ENCODE measurements around the gene KLHDC8A. TPM values are rescaled to one million over a fixed set of nuclear protein-coding genes. Genes with fewer than 3 reads are reported as not detected.

Gene KLHDC8A
- total RNA-seq, 1 donor from 2014 or later, result 0.12 TPM

DNA sequence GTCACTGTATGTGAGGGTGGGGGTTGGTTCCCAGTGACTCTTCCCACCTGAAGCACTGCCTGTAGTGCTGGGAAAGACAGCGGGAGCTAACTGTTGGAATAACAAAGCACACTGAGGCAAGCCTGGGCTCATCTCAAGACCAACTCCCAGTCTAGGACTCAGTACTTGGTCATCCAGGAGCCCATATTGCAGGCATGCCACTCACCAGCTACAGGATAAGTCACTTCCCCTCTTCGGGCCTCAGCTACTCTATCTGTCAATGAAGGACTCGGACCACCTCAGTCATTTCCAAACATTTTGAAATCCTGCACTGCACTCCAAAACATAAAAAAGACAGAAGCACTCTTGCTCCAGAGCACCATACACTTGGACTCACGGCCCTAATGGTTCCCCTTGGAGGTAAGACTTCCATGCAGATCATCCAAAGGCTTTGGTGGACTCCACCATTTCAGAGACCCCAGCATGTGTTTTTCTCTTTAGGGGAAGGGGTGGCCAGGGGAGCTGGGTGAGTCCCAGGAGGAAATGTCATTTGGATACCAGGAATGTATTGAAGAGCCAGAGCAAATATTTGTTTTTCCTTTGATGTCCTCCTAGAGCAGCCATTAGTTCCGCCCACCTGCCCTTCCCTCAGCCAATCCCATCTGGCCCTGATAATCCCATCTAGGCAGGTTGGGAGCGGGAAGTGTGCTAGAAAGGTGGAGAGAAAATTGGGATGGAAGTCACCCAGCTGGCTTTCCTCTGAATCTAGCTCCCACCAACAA lies 38.3 kb downstream of the KLHDC8A start:
- peak overlapping the region; percentile 26 for H3K4me3 Mint-ChIP-seq (ENCODE audit: unreplicated experiment)
- DNase-seq (ENCODE audit: low spot score), result no peak
- no peaks in the 10 kb centered on the region for H3K27me3 Mint-ChIP-seq (ENCODE audit: low read depth)
- peaks cover 2% of the 10 kb centered on the region for H3K36me3 Mint-ChIP-seq (ENCODE audit: low read depth)
- peak overlapping the region; percentile 12 for H3K27ac Mint-ChIP-seq (ENCODE audit: unreplicated experiment)
- no peaks in the 10 kb centered on the region for H3K9me3 Mint-ChIP-seq (ENCODE audit: low read depth)
- H3K4me1 Mint-ChIP-seq (ENCODE audit: low read depth), result peaks cover 67% of the 10 kb centered on the region
- TF ChIP-seq, protein P1, sequence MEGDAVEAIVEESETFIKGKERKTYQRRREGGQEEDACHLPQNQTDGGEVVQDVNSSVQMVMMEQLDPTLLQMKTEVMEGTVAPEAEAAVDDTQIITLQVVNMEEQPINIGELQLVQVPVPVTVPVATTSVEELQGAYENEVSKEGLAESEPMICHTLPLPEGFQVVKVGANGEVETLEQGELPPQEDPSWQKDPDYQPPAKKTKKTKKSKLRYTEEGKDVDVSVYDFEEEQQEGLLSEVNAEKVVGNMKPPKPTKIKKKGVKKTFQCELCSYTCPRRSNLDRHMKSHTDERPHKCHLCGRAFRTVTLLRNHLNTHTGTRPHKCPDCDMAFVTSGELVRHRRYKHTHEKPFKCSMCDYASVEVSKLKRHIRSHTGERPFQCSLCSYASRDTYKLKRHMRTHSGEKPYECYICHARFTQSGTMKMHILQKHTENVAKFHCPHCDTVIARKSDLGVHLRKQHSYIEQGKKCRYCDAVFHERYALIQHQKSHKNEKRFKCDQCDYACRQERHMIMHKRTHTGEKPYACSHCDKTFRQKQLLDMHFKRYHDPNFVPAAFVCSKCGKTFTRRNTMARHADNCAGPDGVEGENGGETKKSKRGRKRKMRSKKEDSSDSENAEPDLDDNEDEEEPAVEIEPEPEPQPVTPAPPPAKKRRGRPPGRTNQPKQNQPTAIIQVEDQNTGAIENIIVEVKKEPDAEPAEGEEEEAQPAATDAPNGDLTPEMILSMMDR (IDR thresholded peaks at IDR 0.05), result no peak

- TF ChIP-seq, protein P1 (IDR thresholded peaks at IDR 0.05), result peak; percentile 56
- no peaks in the 10 kb centered on the region for H3K9me3 Mint-ChIP-seq (ENCODE audit: low read depth)
- H3K4me1 Mint-ChIP-seq (ENCODE audit: low read depth), result peaks cover 74% of the 10 kb centered on the region
- no peak overlapping the region for H3K27ac Mint-ChIP-seq (ENCODE audit: unreplicated experiment)
- peaks cover 2% of the 10 kb centered on the region for H3K36me3 Mint-ChIP-seq (ENCODE audit: low read depth)
- no peak for DNase-seq (ENCODE audit: low spot score)
- H3K27me3 Mint-ChIP-seq (ENCODE audit: low read depth), result no peaks in the 10 kb centered on the region
- peak overlapping the region; percentile 31 for H3K4me3 Mint-ChIP-seq (ENCODE audit: unreplicated experiment)
These were observed 39.3 kb downstream of the KLHDC8A start for GRCh38 chr1:205317311-205317917.

GRCh38 chr1:205316161-205316566 lies 40.6 kb downstream of the KLHDC8A start:
- Mint-ChIP-seq H3K27ac (ENCODE audit: unreplicated experiment) (peak overlapping the region; percentile 23), H3K4me1 (ENCODE audit: low read depth) (peaks cover 69% of the 10 kb centered on the region), H3K4me3 (ENCODE audit: unreplicated experiment) (no peak overlapping the region), H3K27me3 (ENCODE audit: low read depth) (no peaks in the 10 kb centered on the region), H3K9me3 (ENCODE audit: low read depth) (no peaks in the 10 kb centered on the region), H3K36me3 (ENCODE audit: low read depth) (peaks cover 2% of the 10 kb centered on the region)
- no peak for DNase-seq (ENCODE audit: low spot score)
- TF ChIP-seq, protein P1 (IDR thresholded peaks at IDR 0.05), result no peak

GRCh38 chr1:205315008-205315618 lies 41.6 kb downstream of the KLHDC8A start:
- no peak overlapping the region for H3K27ac Mint-ChIP-seq (ENCODE audit: unreplicated experiment)
- H3K4me1 Mint-ChIP-seq (ENCODE audit: low read depth), result peaks cover 59% of the 10 kb centered on the region
- TF ChIP-seq, protein P1 (IDR thresholded peaks at IDR 0.05), result no peak
- no peaks in the 10 kb centered on the region for H3K9me3 Mint-ChIP-seq (ENCODE audit: low read depth)
- H3K27me3 Mint-ChIP-seq (ENCODE audit: low read depth), result no peaks in the 10 kb centered on the region
- no peak for DNase-seq (ENCODE audit: low spot score)
- H3K4me3 Mint-ChIP-seq (ENCODE audit: unreplicated experiment), result no peak overlapping the region
- H3K36me3 Mint-ChIP-seq (ENCODE audit: low read depth), result peaks cover 6% of the 10 kb centered on the region

DNA sequence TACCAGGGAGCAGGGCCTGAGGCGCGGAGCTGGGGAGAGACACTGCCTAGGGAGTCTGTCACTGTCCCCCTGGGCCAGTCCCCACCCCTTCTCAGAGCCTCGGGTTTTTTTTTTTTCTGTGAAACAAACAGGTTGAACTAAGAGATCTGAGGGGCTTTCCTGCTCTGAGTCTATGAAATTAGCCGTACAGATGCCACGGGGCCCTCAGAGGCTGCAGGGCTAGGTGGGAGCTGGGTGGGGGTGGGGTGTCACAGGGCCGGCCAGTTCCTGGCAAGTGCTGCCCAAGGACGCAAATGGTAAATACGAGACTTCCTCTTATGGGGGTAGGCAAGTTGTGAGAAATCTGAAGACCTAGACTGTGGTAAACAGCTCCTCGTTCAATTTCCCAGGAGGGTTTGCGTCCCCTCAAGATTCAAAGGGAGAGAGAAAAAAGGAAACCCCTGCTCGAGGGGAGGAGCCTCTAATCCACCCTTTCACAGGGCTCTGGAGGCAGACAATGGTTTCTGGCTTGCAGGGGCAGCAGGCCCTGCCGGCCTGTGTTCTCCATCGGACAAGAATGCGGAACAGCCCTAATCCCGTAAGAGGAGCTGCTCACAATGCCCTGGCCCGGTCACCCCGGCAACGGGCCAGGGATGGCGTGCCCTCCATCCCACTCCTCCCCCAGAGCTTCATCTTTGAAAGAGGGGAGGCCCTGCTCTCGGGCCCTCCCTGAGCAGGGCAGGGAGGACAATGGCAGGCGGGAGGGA lies 43.0 kb downstream of the KLHDC8A start:
- no peak for DNase-seq (ENCODE audit: low spot score)
- Mint-ChIP-seq H3K27me3 (ENCODE audit: low read depth) (no peaks in the 10 kb centered on the region), H3K27ac (ENCODE audit: unreplicated experiment) (peak overlapping the region; percentile 63), H3K4me1 (ENCODE audit: low read depth) (peaks cover 45% of the 10 kb centered on the region), H3K36me3 (ENCODE audit: low read depth) (peaks cover 6% of the 10 kb centered on the region), H3K9me3 (ENCODE audit: low read depth) (no peaks in the 10 kb centered on the region), H3K4me3 (ENCODE audit: unreplicated experiment) (peak overlapping the region; percentile 40)
- TF ChIP-seq, protein P1 (IDR thresholded peaks at IDR 0.05), result no peak

Measured in chondrocyte (in vitro differentiated cells).